HepG2 (cell line): ENCODE data around the gene ACD. TPM values are rescaled to one million over a fixed set of nuclear protein-coding genes. Genes with fewer than 3 reads are reported as not detected.

ENCODE experiments used
- ATAC-seq: fragments of 200-7000 bp; cut with Tn5 transposase; 3 replicates; pipeline ENCODE4 v1.9.1; 2020; ENCODE audit warnings: mild to moderate bottlenecking, moderate library complexity
- BruUV-seq: library from RNA; stranded (reverse); fragments of 400-500 nt; replicated peaks from 2 replicates; lab custom pipeline; 2021; lab: Mats Ljungman, UMichigan
- CTCF ChIA-PET: fragments of 300-600 bp; formaldehyde crosslinking; extraction: SDS; loops from one replicate; lab custom pipeline; 2021; ENCODE audit warnings: low total read pairs, inconsistent platforms, low intra/inter-chr PET ratio; lab: Yijun Ruan, JAX
- POLR2A ChIA-PET: fragments of 350-600 bp; sonication (Branson Sonifier 250); formaldehyde crosslinking; loops from one replicate; lab custom pipeline; 2020; ENCODE audit warnings: antibody characterized with exemption, inconsistent platforms; lab: Yijun Ruan, JAX
- DNase-seq: peaks from one replicate; pipeline ENCODE4 v3.0.0-alpha.2; 2015; ENCODE audit warnings: low spot score
- FAIRE-seq: peaks from 3 replicates; lab custom pipeline; 2011; peaks lifted over from hg19 to GRCh38; lab: Jason Lieb, UNC
- H2AFZ ChIP-seq: one replicate; pipeline ENCODE4 v1.6.1; 2011; ENCODE audit warnings: low read length, inconsistent platforms
- H3K27ac ChIP-seq: fragments of 300-600 bp; 3 replicates; pipeline ENCODE4 v1.8.0; 2011; ENCODE audit warnings: mixed run types, mild to moderate bottlenecking, mixed read lengths, low read length, inconsistent platforms; ENCODE audit not compliant: insufficient read depth; ENCODE audit errors: extremely low read length
- H3K27me3 ChIP-seq, 2 experiments: fragments of 200-600 bp in 1 of 2; 2 replicates in 1 of 2; 3 replicates in 1 of 2; pipeline versions ENCODE4 v1.6.0 to v1.8.0; 2011; ENCODE audit warnings: low read length in 2 of 2, mild to moderate bottlenecking in 2 of 2, moderate library complexity in 2 of 2, inconsistent platforms in 1 of 2; ENCODE audit not compliant: insufficient read depth in 2 of 2, control insufficient read depth in 1 of 2
- H3K36me3 ChIP-seq, 2 experiments: fragments of 200-600 bp in 1 of 2; replicated peaks in 1 of 2; 2 replicates in 1 of 2; 3 replicates in 1 of 2; pipeline versions ENCODE4 v1.5.1 to v1.8.0; 2011; ENCODE audit warnings: low read length in 2 of 2, inconsistent platforms in 1 of 2; ENCODE audit not compliant: insufficient read depth in 2 of 2, control insufficient read depth in 1 of 2
- H3K4me1 ChIP-seq: 2 replicates; pipeline ENCODE4 v1.5.1; 2012; ENCODE audit warnings: low read length, inconsistent platforms; ENCODE audit not compliant: insufficient read depth
- H3K4me2 ChIP-seq: 2 replicates; pipeline ENCODE4 v1.6.0; 2011; ENCODE audit warnings: low read depth, low read length, inconsistent platforms
- H3K4me3 ChIP-seq, 3 experiments: fragments of 200-600 bp in 1 of 3; sonication (generic), shearing (Covaris generic) in 1 of 3; replicated peaks in 1 of 3; 2 replicates each; pipeline ENCODE4 v1.5.1; 2011 to 2016; ENCODE audit warnings: low read length in 3 of 3, inconsistent platforms in 2 of 3, low read depth in 2 of 3, mild to moderate bottlenecking in 2 of 3, control low read depth in 1 of 3, mixed read lengths in 1 of 3; ENCODE audit not compliant: insufficient read depth in 1 of 3
- H3K79me2 ChIP-seq: one replicate; pipeline ENCODE4 v1.6.1; 2011; ENCODE audit warnings: low read length, inconsistent platforms; ENCODE audit not compliant: insufficient read depth
- H3K9ac ChIP-seq: 2 replicates; pipeline ENCODE4 v1.6.0; 2011; ENCODE audit warnings: mild to moderate bottlenecking, low read depth, low read length, inconsistent platforms; ENCODE audit not compliant: insufficient read depth
- H3K9me3 ChIP-seq: 2 replicates; pipeline ENCODE4 v1.5.1; 2012; ENCODE audit warnings: mild to moderate bottlenecking, low read length
- H4K20me1 ChIP-seq: 2 replicates; pipeline ENCODE4 v1.6.0; 2011; ENCODE audit warnings: inconsistent platforms, mild to moderate bottlenecking, low read length, moderate library complexity; ENCODE audit not compliant: insufficient read depth
- ARID2 ChIP-seq: sonication (generic); formaldehyde crosslinking; IDR thresholded peaks from 2 replicates; pipeline ENCODE4 v1.8.1; 2022; ENCODE audit warnings: mild to moderate bottlenecking, missing genetic modification reagents, borderline replicate concordance
- SAFB2 ChIP-seq: sonication (generic); formaldehyde crosslinking; IDR thresholded peaks from 2 replicates; pipeline ENCODE4 v1.5.1; 2020; ENCODE audit warnings: missing genetic modification reagents, low read depth, mild to moderate bottlenecking, borderline replicate concordance
- ZFP1 ChIP-seq: IDR thresholded peaks from 2 replicates; pipeline ENCODE4 v1.6.1; 2016
- ZFX ChIP-seq: sonication (generic); formaldehyde crosslinking; IDR thresholded peaks from 2 replicates; pipeline ENCODE4 v1.4.0; 2020; ENCODE audit warnings: mild to moderate bottlenecking, low read depth, missing genetic modification reagents, moderate library complexity
- ZNF484 ChIP-seq: sonication (generic); formaldehyde crosslinking; IDR thresholded peaks from 2 replicates; pipeline ENCODE4 v1.5.1; 2020; ENCODE audit warnings: mild to moderate bottlenecking, low read depth, missing genetic modification reagents, borderline replicate concordance
- WGBS: methylation state at CpG from one replicate; pipeline ENCODE4 v1.1.6; 2017; ENCODE audit warnings: low lambda C conversion rate; 5-methylcytosine and 5-hydroxymethylcytosine counted together
- in situ Hi-C: cut with HindIII; loops from 2 replicates; pipeline ENCODE4 v1.10.0; 2017; ENCODE audit warnings: low pct_unique_long_range_greater_than_20kb; ENCODE audit not compliant: extremely low pct_ligation_motif_present
- intact Hi-C: fragments of 100-400 bp; cut with micrococcal nuclease; formaldehyde crosslinking; loops from one replicate; pipeline ENCODE4 v1.10.0; 2022; ENCODE audit not compliant: unreplicated experiment
- polyA plus RNA-seq, 8 experiments: library from polyadenylated mRNA; depleted of rRNA in 3 of 8; stranded (reverse) in 7 of 8; unstranded in 1 of 8; fragments of >200 nt; fragmentation: Illumina TruSeq in 4 of 8; extraction: Trizol in 4 of 8; gene quantifications; 2 replicates each; pipeline versions ENCODE4 v1.2.1 to v1.2.3, GENCODE V29; 2011 to 2016; ENCODE audit warnings: low read depth in 4 of 8, missing spikeins in 1 of 8, mixed read lengths in 1 of 8; ENCODE audit not compliant: insufficient read depth in 1 of 8
- total RNA-seq, 5 experiments: library from RNA; depleted of rRNA; stranded (reverse); fragments of >200 nt; fragmentation: Illumina TruSeq; extraction: Trizol; gene quantifications; 2 replicates each; pipeline ENCODE4 v1.2.3, GENCODE V29; 2016; ENCODE audit warnings: low read depth in 1 of 5
- TF ChIP-seq, protein P1 (sequence below): sonication (generic); formaldehyde crosslinking; IDR thresholded peaks from 2 replicates; pipeline ENCODE4 v1.5.1; 2020; ENCODE audit warnings: missing genetic modification reagents, mild to moderate bottlenecking, borderline replicate concordance
- TF ChIP-seq, protein P2 (sequence below): sonication (generic); formaldehyde crosslinking; IDR thresholded peaks from 2 replicates; pipeline ENCODE4 v1.9.0; 2022; ENCODE audit warnings: low read depth, missing genetic modification reagents

ACD gene
- total and polyA plus RNA-seq, 2 of the 13 experiments (the other 11 are each of a cell fraction or from before 2014, with no cell fraction given) = 32.6 to 38.3 TPM

DNA sequence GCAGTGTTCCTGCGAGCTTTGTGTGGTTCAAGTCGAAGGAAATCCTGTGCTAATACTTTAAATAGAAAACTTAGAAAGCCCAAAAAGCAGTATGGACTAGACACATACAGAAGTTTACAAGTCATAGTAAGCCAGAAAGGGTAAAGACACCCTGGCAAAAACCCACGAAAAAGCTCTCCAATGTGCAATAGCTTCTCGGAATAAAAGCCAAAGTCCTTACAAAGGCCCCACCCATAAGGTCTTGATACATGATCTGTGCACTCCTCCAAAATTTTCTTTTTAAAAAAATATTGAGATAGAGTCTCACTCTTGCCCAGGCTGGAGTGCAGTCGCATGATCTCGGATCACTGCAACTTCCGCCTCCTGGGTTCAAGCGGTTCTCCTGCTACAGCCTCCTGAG, 16.9 kb upstream of the ACD start (continued):
- TF ChIP-seq SAFB2 (CRISPR knock-in tag) = no peak
- TF ChIP-seq ZFP1 (CRISPR knock-in tag) = no peak
- TF ChIP-seq, all 625 proteins: peak for 0

DNA sequence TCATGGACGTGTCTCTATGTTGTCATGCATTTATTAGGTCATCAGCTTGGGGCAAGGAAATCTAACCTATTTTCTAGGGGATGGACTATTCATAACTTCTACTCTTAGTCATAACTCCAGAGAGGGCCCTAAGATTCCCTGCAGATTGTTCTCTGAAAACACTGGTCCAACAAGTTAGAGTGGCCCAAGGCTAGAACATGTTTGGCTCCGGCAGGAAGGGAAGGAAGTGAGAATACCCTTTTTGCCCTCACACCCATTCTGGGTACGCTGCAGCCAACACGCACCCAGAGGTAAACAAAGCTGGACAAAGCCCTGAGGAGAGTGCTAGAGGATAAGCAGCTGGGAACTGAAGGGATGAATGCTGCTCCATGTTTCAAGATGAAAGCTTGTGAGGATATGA, 16.5 kb upstream of the ACD start:
- H3K79me2 ChIP-seq = no peaks in the 10 kb centered on the region
- no peaks in the 10 kb centered on the region for H3K9me3 ChIP-seq
- ChIA-PET CTCF (no interaction called here), POLR2A (no interaction called here)
- in situ Hi-C loops = no loop called here
- H3K27me3 ChIP-seq = no peaks in the 10 kb centered on the region
- H4K20me1 ChIP-seq = no peaks in the 10 kb centered on the region
- TF ChIP-seq ARID2 (CRISPR knock-in tag) = no peak
- TF ChIP-seq ZNF484 (CRISPR knock-in tag) = no peak
- TF ChIP-seq, protein P1, sequence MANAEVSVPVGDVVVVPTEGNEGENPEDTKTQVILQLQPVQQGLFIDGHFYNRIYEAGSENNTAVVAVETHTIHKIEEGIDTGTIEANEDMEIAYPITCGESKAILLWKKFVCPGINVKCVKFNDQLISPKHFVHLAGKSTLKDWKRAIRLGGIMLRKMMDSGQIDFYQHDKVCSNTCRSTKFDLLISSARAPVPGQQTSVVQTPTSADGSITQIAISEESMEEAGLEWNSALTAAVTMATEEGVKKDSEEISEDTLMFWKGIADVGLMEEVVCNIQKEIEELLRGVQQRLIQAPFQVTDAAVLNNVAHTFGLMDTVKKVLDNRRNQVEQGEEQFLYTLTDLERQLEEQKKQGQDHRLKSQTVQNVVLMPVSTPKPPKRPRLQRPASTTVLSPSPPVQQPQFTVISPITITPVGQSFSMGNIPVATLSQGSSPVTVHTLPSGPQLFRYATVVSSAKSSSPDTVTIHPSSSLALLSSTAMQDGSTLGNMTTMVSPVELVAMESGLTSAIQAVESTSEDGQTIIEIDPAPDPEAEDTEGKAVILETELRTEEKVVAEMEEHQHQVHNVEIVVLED (CRISPR knock-in tag) = no peak
- TF ChIP-seq, protein P2, sequence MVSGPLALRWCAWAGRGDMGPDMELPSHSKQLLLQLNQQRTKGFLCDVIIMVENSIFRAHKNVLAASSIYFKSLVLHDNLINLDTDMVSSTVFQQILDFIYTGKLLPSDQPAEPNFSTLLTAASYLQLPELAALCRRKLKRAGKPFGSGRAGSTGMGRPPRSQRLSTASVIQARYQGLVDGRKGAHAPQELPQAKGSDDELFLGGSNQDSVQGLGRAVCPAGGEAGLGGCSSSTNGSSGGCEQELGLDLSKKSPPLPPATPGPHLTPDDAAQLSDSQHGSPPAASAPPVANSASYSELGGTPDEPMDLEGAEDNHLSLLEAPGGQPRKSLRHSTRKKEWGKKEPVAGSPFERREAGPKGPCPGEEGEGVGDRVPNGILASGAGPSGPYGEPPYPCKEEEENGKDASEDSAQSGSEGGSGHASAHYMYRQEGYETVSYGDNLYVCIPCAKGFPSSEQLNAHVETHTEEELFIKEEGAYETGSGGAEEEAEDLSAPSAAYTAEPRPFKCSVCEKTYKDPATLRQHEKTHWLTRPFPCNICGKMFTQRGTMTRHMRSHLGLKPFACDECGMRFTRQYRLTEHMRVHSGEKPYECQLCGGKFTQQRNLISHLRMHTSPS (CRISPR knock-in tag) = no peak
- no peak for TF ChIP-seq ZFX (CRISPR knock-in tag)
- no peak overlapping the region for H2AFZ ChIP-seq
- no peak overlapping the region for H3K4me2 ChIP-seq
- no peak overlapping the region for H3K9ac ChIP-seq
- peaks cover 3 to 8% of the 10 kb centered on the region in 2 experiments; a peak in 4 of 5 replicates for H3K36me3 ChIP-seq
- no peak for FAIRE-seq
- no TSS peak for BruUV-seq
- DNase-seq = no peak
- no peak overlapping the region for H3K4me3 ChIP-seq
- WGBS = 97% methylated on average over 4 of the region's 4 CpGs
- no peak overlapping the region for H3K27ac ChIP-seq
- no peak for ATAC-seq
- intact Hi-C loops = no loop called here
- 0 out of 2 replicates have a peak, but pooled peaks cover 5% of the 10 kb centered on the region for H3K4me1 ChIP-seq
